Osteocyte (in vitro differentiated cells): ENCODE results near the gene MLANA. TPM values are rescaled to one million over a fixed set of nuclear protein-coding genes. Genes with fewer than 3 reads are reported as not detected.

Experiments used
- DNase-seq: peaks from one replicate; pipeline ENCODE4 v3.0.0; 2021; ENCODE audit warnings: mixed read lengths; ENCODE audit not compliant: unreplicated experiment; ENCODE audit errors: extremely low spot score
- H3K27ac Mint-ChIP-seq: one replicate; pipeline ENCODE4 v1.8.0; 2021; ENCODE audit warnings: mild to moderate bottlenecking, mixed read lengths; ENCODE audit not compliant: unreplicated experiment
- H3K27me3 Mint-ChIP-seq: one replicate; pipeline ENCODE4 v1.8.0; 2021; ENCODE audit warnings: mixed read lengths; ENCODE audit not compliant: unreplicated experiment
- H3K36me3 Mint-ChIP-seq: one replicate; pipeline ENCODE4 v1.8.0; 2021; ENCODE audit warnings: mixed read lengths; ENCODE audit not compliant: unreplicated experiment
- H3K4me1 Mint-ChIP-seq: one replicate; pipeline ENCODE4 v1.8.0; 2021; ENCODE audit warnings: mixed read lengths; ENCODE audit not compliant: unreplicated experiment
- H3K4me3 Mint-ChIP-seq: one replicate; pipeline ENCODE4 v1.8.0; 2021; ENCODE audit warnings: mild to moderate bottlenecking, moderate library complexity, mixed read lengths; ENCODE audit not compliant: unreplicated experiment
- H3K9me3 Mint-ChIP-seq: one replicate; pipeline ENCODE4 v1.8.0; 2021; ENCODE audit warnings: mixed read lengths; ENCODE audit not compliant: unreplicated experiment
- total RNA-seq: library from RNA; stranded (reverse); gene quantifications from 2 replicates; pipeline ENCODE4 v1.2.1, GENCODE V29; 2021
- TF ChIP-seq, protein P1 (sequence below): fragments of 200-600 bp; sonication (generic); IDR thresholded peaks from 2 replicates; pipeline ENCODE4 v1.5.0; 2021; ENCODE audit warnings: antibody characterized with exemption, mild to moderate bottlenecking, moderate library complexity

Gene MLANA
- total RNA-seq, 1 donor from 2014 or later = not detected

DNA sequence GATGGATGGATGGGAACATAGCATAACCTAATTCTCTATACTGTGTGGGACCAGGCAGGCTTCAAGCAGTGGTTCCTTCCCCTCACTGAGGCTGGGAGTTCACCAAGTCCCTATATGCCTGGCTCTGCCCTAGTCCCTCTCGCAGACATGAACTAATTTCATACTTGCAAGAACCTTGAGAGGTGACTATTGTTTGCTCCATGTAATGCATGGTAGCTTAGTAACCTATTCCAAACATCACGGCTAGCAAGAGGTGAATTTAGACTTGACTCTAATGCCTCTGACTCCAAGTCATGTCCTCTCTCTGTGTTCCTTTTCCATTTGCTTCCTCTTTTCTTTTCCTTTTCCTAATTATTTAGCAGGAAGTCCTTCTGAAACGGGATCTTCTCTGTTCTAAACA, 31.9 kb upstream of the MLANA start:
- Mint-ChIP-seq H3K4me3 (no peak overlapping the region), H3K36me3 (peaks cover 3% of the 10 kb centered on the region), H3K4me1 (peaks cover under 1% of the 10 kb centered on the region), H3K27me3 (peaks cover 35% of the 10 kb centered on the region), H3K27ac (no peak overlapping the region), H3K9me3 (no peaks in the 10 kb centered on the region)
- TF ChIP-seq, protein P1, sequence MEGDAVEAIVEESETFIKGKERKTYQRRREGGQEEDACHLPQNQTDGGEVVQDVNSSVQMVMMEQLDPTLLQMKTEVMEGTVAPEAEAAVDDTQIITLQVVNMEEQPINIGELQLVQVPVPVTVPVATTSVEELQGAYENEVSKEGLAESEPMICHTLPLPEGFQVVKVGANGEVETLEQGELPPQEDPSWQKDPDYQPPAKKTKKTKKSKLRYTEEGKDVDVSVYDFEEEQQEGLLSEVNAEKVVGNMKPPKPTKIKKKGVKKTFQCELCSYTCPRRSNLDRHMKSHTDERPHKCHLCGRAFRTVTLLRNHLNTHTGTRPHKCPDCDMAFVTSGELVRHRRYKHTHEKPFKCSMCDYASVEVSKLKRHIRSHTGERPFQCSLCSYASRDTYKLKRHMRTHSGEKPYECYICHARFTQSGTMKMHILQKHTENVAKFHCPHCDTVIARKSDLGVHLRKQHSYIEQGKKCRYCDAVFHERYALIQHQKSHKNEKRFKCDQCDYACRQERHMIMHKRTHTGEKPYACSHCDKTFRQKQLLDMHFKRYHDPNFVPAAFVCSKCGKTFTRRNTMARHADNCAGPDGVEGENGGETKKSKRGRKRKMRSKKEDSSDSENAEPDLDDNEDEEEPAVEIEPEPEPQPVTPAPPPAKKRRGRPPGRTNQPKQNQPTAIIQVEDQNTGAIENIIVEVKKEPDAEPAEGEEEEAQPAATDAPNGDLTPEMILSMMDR = no peak
- DNase-seq = no peak

DNA sequence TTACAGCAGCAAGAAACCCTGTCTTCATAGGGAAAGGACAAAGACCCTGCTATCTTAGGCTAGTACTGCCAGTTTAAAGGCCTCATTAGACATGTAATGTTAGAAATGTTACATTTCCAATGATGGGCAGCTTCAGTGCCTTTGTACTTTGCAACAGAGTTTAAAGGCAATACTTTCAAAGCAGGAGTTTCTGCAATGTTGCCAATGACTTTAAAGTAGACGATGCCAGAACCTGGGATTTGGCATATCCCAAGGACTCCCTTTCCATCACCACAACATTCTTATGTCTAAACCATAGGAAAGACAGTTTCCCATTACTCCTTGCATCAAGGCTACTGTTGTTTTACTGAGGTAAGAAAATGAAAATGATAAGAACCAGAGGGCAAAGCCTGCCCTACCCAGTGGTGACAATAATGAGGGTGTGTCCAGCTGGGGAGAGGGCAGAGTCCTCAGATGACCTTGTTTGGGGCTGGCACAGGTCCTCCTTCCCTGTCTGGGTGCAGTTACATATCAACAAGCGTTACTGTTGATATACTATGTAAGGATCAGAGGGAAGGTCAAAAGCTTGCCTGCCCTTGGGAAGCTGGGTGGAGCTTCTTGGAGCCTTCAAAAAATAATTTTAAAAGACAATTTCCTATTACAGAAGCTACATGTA, 27.5 kb upstream of the MLANA start:
- peaks cover 7% of the 10 kb centered on the region for H3K4me1 Mint-ChIP-seq
- no peaks in the 10 kb centered on the region for H3K36me3 Mint-ChIP-seq
- no peak overlapping the region for H3K4me3 Mint-ChIP-seq
- peaks cover 10% of the 10 kb centered on the region for H3K27me3 Mint-ChIP-seq
- no peaks in the 10 kb centered on the region for H3K9me3 Mint-ChIP-seq
- no peak for DNase-seq
- no peak overlapping the region for H3K27ac Mint-ChIP-seq
- TF ChIP-seq, protein P1 = no peak

DNA sequence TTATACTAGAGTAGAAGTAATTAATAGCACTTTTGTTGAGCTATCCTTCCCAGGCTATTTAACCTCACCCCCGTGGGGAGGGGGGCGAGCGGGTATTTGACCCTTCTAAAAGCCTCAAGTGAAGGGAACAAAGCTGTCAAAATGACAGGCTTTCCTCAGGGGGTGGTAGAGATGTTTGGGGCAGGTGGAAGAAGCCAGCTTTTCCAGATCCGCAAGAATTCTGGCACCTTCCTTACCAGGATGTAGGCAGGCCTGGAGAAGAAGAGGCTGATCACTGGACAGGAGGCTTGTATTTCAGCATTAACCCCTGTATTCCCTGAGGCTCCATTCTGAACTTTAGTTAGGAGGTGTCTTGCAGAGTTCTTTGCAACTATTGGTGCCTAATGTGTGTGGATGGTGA, 26.2 kb upstream of the MLANA start:
- Mint-ChIP-seq H3K9me3 (no peaks in the 10 kb centered on the region), H3K4me3 (no peak overlapping the region), H3K4me1 (peaks cover 8% of the 10 kb centered on the region), H3K27me3 (peaks cover 4% of the 10 kb centered on the region), H3K36me3 (no peaks in the 10 kb centered on the region), H3K27ac (no peak overlapping the region)
- DNase-seq = no peak
- TF ChIP-seq, protein P1 = no peak

DNA sequence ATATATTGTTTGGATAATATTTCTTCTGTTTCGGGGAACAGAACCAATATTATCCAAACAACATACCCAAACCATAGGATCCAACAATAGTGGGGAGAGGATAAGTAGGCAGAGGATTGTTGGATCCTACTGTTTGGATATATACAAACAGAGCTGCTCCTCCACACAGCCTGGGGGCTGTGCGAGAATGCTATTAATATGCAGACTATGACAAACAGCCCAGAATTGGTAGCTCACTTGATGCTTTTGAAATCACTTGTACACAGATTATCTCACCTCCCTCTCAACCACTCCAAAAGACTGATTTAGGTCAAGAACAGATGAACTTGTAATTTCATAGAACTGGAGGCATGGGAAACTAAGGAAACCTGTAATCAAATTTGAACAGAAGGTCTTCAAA, 24.4 kb upstream of the MLANA start:
- Mint-ChIP-seq H3K4me3 (no peak overlapping the region), H3K27ac (no peak overlapping the region), H3K36me3 (no peaks in the 10 kb centered on the region), H3K27me3 (no peaks in the 10 kb centered on the region), H3K9me3 (no peaks in the 10 kb centered on the region), H3K4me1 (peaks cover 15% of the 10 kb centered on the region)
- TF ChIP-seq, protein P1 = no peak
- no peak for DNase-seq

DNA sequence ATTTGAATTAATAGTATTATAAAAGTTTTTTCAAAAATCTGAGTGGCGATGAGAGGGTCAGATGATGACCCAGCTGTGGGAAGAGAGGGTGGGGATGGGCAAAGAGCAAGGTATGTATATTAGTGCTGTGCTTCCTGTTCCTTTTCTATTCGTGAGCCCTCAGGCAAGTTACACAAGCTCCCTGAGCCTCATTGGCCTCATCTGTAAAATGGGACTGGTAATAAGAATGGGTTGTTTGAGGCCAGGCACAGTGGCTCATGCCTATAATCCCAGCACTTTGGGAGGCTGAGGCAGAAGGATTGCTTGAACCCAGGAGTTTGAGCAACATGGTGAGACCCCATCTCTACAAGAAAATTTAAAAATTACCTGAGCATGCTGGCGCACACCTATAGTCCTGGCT, 24.0 kb upstream of the MLANA start:
- Mint-ChIP-seq H3K27me3 (no peaks in the 10 kb centered on the region), H3K36me3 (no peaks in the 10 kb centered on the region), H3K4me1 (peaks cover 15% of the 10 kb centered on the region), H3K9me3 (no peaks in the 10 kb centered on the region), H3K4me3 (no peak overlapping the region), H3K27ac (no peak overlapping the region)
- no peak for DNase-seq
- TF ChIP-seq, protein P1 = no peak
